ENCODE measurements around the gene ZNF26.
"Not testable (repeated sequence)": the region's sequence is repeated elsewhere in the genome, so short reads cannot be mapped to it uniquely, and the experiment has no call there.

ZNF26 gene

GRCh38 chr12:132986001-132986884, at the start of gene ZNF26:
ZNF26 (plus strand) TSS chr12:132986367; CDS start chr12:132986841, 474 bp downstream.
- DNase-seq, result peak; percentile 89 to 98

- not testable (repeated sequence) for DNase-seq
These were observed 49.2 kb upstream of the ZNF26 start for GRCh38 chr12:132936921-132937320.

- DNase-seq, result no peak
These were observed 48.7 kb upstream of the ZNF26 start for GRCh38 chr12:132937476-132937875.

GRCh38 chr12:132938807-132939206, 47.4 kb upstream of the ZNF26 start:
- DNase-seq, result not testable (repeated sequence)

- no peak for DNase-seq
These were observed 46.0 kb upstream of the ZNF26 start for GRCh38 chr12:132940071-132940719.

- DNase-seq, result no peak
These were observed 44.7 kb upstream of the ZNF26 start for GRCh38 chr12:132941336-132941954.

GRCh38 chr12:132942611-132943010, 43.6 kb upstream of the ZNF26 start:
- no peak for DNase-seq

GRCh38 chr12:132945806-132946205, 40.4 kb upstream of the ZNF26 start:
- DNase-seq, result no peak

GRCh38 chr12:132946246-132946820, 39.8 kb upstream of the ZNF26 start:
- DNase-seq, result no peak

- DNase-seq, result no peak
These were observed 37.8 kb upstream of the ZNF26 start for GRCh38 chr12:132948146-132949066.

GRCh38 chr12:132949936-132950837, 36.0 kb upstream of the ZNF26 start:
- DNase-seq, result no peak

GRCh38 chr12:132950844-132951535, 35.2 kb upstream of the ZNF26 start:
- no peak for DNase-seq

- DNase-seq, result no peak
These were observed 34.5 kb upstream of the ZNF26 start for GRCh38 chr12:132951649-132952048.

GRCh38 chr12:132952371-132953162, 33.6 kb upstream of the ZNF26 start:
- no peak for DNase-seq

- DNase-seq, result no peak
These were observed 33.1 kb upstream of the ZNF26 start for GRCh38 chr12:132953163-132953425.

GRCh38 chr12:132953771-132954170, 32.4 kb upstream of the ZNF26 start:
- no peak for DNase-seq

GRCh38 chr12:132954471-132955048, 31.6 kb upstream of the ZNF26 start:
- no peak for DNase-seq

- DNase-seq, result peak in 1 of 2 experiments; percentile 53
These were observed 30.8 kb upstream of the ZNF26 start for GRCh38 chr12:132955094-132956010.

All from NCI-H526 (cell line).